Neuronal stem cell (in vitro differentiated cells): Measurements from ENCODE around the gene MYZAP.

Source experiments
- DNase-seq: peaks from one replicate; pipeline ENCODE4 v3.0.0-alpha.2; 2013; ENCODE audit warnings: low spot score
- H2AFZ ChIP-seq: one replicate; pipeline ENCODE4 v1.6.1; 2013; ENCODE audit warnings: mild to moderate bottlenecking, low read length, inconsistent platforms
- H2AK5ac ChIP-seq: 2 replicates; pipeline ENCODE4 v1.6.1; 2013; ENCODE audit warnings: low read depth, mild to moderate bottlenecking, inconsistent platforms, low read length, moderate library complexity, mixed read lengths
- H2BK120ac ChIP-seq: 2 replicates; pipeline ENCODE4 v1.6.1; 2013; ENCODE audit warnings: low read depth, mild to moderate bottlenecking, inconsistent platforms, low read length, moderate library complexity, mixed read lengths
- H2BK12ac ChIP-seq: one replicate; pipeline ENCODE4 v1.6.1; 2013; ENCODE audit warnings: low read length, inconsistent platforms
- H2BK15ac ChIP-seq: 2 replicates; pipeline ENCODE4 v1.6.1; 2013; ENCODE audit warnings: mild to moderate bottlenecking, low read length, inconsistent platforms, mixed read lengths
- H2BK5ac ChIP-seq: one replicate; pipeline ENCODE4 v1.6.1; 2013; ENCODE audit warnings: inconsistent platforms, mild to moderate bottlenecking, low read length, moderate library complexity
- H3K14ac ChIP-seq: one replicate; pipeline ENCODE4 v1.6.1; 2013; ENCODE audit warnings: low read length, inconsistent platforms
- H3K18ac ChIP-seq: 2 replicates; pipeline ENCODE4 v1.6.1; 2013; ENCODE audit warnings: low read length, inconsistent platforms
- H3K23ac ChIP-seq: 2 replicates; pipeline ENCODE4 v1.6.1; 2013; ENCODE audit warnings: low read depth, mild to moderate bottlenecking, mixed read lengths, low read length, inconsistent platforms; ENCODE audit not compliant: poor library complexity
- H3K27ac ChIP-seq: replicated peaks from 3 replicates; pipeline ENCODE4 v1.5.1; 2013; ENCODE audit warnings: low read length, inconsistent platforms
- H3K27me3 ChIP-seq, 3 experiments: 2 replicates each; pipeline ENCODE4 v1.6.1; 2013; ENCODE audit warnings: low read length in 3 of 3, mild to moderate bottlenecking in 2 of 3, inconsistent platforms in 1 of 3, low read depth in 1 of 3, mixed read lengths in 1 of 3, moderate library complexity in 1 of 3; ENCODE audit not compliant: control insufficient read depth in 3 of 3, insufficient read depth in 3 of 3
- H3K36me3 ChIP-seq, 2 donors: replicated peaks in 1 of 2; 2 replicates each; pipeline ENCODE4 v1.6.1; 2013; ENCODE audit warnings: low read length in 2 of 2; ENCODE audit not compliant: control insufficient read depth in 2 of 2, insufficient read depth in 2 of 2
- H3K4ac ChIP-seq: 2 replicates; pipeline ENCODE4 v1.6.1; 2013; ENCODE audit warnings: inconsistent platforms, mild to moderate bottlenecking, low read length, moderate library complexity
- H3K4me1 ChIP-seq, 2 donors: 1 replicate in 1 of 2; 2 replicates in 1 of 2; pipeline ENCODE4 v1.6.1; 2013; ENCODE audit warnings: low read length in 2 of 2, low read depth in 1 of 2; ENCODE audit not compliant: control insufficient read depth in 2 of 2, insufficient read depth in 1 of 2
- H3K4me2 ChIP-seq: one replicate; pipeline ENCODE4 v1.6.1; 2013; ENCODE audit warnings: mild to moderate bottlenecking, low read length, inconsistent platforms; ENCODE audit not compliant: insufficient read depth, poor library complexity, severe bottlenecking
- H3K4me3 ChIP-seq, 2 donors: 2 replicates each; pipeline ENCODE4 v1.5.1; 2013; ENCODE audit warnings: low read length in 2 of 2, mild to moderate bottlenecking in 2 of 2, inconsistent platforms in 1 of 2, moderate library complexity in 1 of 2
- H3K79me1 ChIP-seq: one replicate; pipeline ENCODE4 v1.6.1; 2013; ENCODE audit warnings: low read depth, mild to moderate bottlenecking, inconsistent platforms, low read length, moderate library complexity
- H3K9ac ChIP-seq: one replicate; pipeline ENCODE4 v1.6.1; 2013; ENCODE audit warnings: mild to moderate bottlenecking, low read depth, low read length, inconsistent platforms; ENCODE audit not compliant: poor library complexity
- H3K9me3 ChIP-seq, 2 donors: replicated peaks in 1 of 2; 2 replicates each; pipeline versions ENCODE3 to v1.6.1; 2013; ENCODE audit warnings: low read length in 2 of 2, mild to moderate bottlenecking in 2 of 2, inconsistent platforms in 1 of 2, low read depth in 1 of 2, mixed read lengths in 1 of 2, moderate library complexity in 1 of 2; ENCODE audit not compliant: control insufficient read depth in 2 of 2, insufficient read depth in 1 of 2
- H4K8ac ChIP-seq: one replicate; pipeline ENCODE4 v1.6.1; 2013; ENCODE audit warnings: low read depth, mild to moderate bottlenecking, inconsistent platforms, low read length, moderate library complexity
- H4K91ac ChIP-seq: one replicate; pipeline ENCODE4 v1.6.1; 2013; ENCODE audit warnings: low read length, low read depth, mild to moderate bottlenecking, inconsistent platforms; ENCODE audit not compliant: poor library complexity
- WGBS, 2 donors: extraction: QIAGEN DNeasy Blood & Tissue Kit; methylation state at CpG; one replicate each; pipeline ENCODE4 v1.1.7; 2013; ENCODE audit warnings: missing lambda C conversion rate in 2 of 2, mixed read lengths in 1 of 2; ENCODE audit not compliant: insufficient read length in 2 of 2, insufficient replicate concordance in 1 of 2; ENCODE audit errors: extremely low coverage in 2 of 2; 5-methylcytosine and 5-hydroxymethylcytosine counted together

Gene MYZAP

GRCh38 chr15:57657619-57658018, 65.9 kb downstream of the MYZAP start:
- H3K9ac ChIP-seq = no peak overlapping the region
- H4K8ac ChIP-seq = no peak overlapping the region
- H3K27ac ChIP-seq = no peak overlapping the region
- H4K91ac ChIP-seq = no peak overlapping the region
- no peak overlapping the region for H2BK5ac ChIP-seq
- H2BK15ac ChIP-seq = no peak overlapping the region
- H3K27me3 ChIP-seq = peaks cover 0 to 41% (median 0%) of the 10 kb centered on the region in 3 experiments
- no peak for DNase-seq
- no peak overlapping the region for H2AK5ac ChIP-seq
- no peak overlapping the region for H3K14ac ChIP-seq
- no peak overlapping the region for H3K4me2 ChIP-seq
- H3K4me3 ChIP-seq = no peak overlapping the region
- H3K36me3 ChIP-seq = no peaks in the 10 kb centered on the region
- H3K4ac ChIP-seq = no peak overlapping the region
- no peak overlapping the region for H2AFZ ChIP-seq
- H3K4me1 ChIP-seq = peaks cover 0 to 2% of the 10 kb centered on the region in 2 donors
- H2BK120ac ChIP-seq = no peak overlapping the region
- H3K23ac ChIP-seq = no peak overlapping the region
- H3K79me1 ChIP-seq = no peaks in the 10 kb centered on the region
- H3K18ac ChIP-seq = no peak overlapping the region
- no peak overlapping the region for H2BK12ac ChIP-seq
- WGBS, 2 donors = no CpG with 5 or more reads among the region's 1 CpG
- no peaks in the 10 kb centered on the region for H3K9me3 ChIP-seq

GRCh38 chr15:57662091-57662744, 70.5 kb downstream of the MYZAP start:
- Histone ChIP-seq H3K79me1 (no peaks in the 10 kb centered on the region), H2BK5ac (no peak overlapping the region), H3K27ac (no peak overlapping the region), H3K9ac (no peak overlapping the region), H3K4me3 (no peak overlapping the region), H3K4me2 (no peak overlapping the region), H3K18ac (no peak overlapping the region), H3K4me1 (no peaks in the 10 kb centered on the region), H3K23ac (no peak overlapping the region), H4K91ac (no peak overlapping the region), H3K9me3 (no peaks in the 10 kb centered on the region), H3K14ac (no peak overlapping the region), H2BK12ac (no peak overlapping the region), H2AFZ (no peak overlapping the region), H2BK15ac (no peak overlapping the region), H3K36me3 (no peaks in the 10 kb centered on the region), H3K4ac (no peak overlapping the region), H4K8ac (no peak overlapping the region), H2BK120ac (no peak overlapping the region), H3K27me3 (peaks cover 0 to 54% (median 0%) of the 10 kb centered on the region in 3 experiments), H2AK5ac (no peak overlapping the region)
- WGBS, 2 donors = no CpG with 5 or more reads among the region's 3 CpGs
- no peak for DNase-seq

GRCh38 chr15:57662802-57663201, 71.1 kb downstream of the MYZAP start:
- no peak overlapping the region for H3K14ac ChIP-seq
- H3K4ac ChIP-seq = no peak overlapping the region
- H2AK5ac ChIP-seq = no peak overlapping the region
- no peak overlapping the region for H3K4me2 ChIP-seq
- H3K9me3 ChIP-seq = no peaks in the 10 kb centered on the region
- no peak overlapping the region for H3K23ac ChIP-seq
- H4K8ac ChIP-seq = no peak overlapping the region
- no peak overlapping the region for H2BK120ac ChIP-seq
- no peak overlapping the region for H2AFZ ChIP-seq
- no peak overlapping the region for H3K4me3 ChIP-seq
- H3K79me1 ChIP-seq = no peaks in the 10 kb centered on the region
- H3K36me3 ChIP-seq = no peaks in the 10 kb centered on the region
- no peaks in the 10 kb centered on the region for H3K4me1 ChIP-seq
- H3K18ac ChIP-seq = no peak overlapping the region
- WGBS, 2 donors = no CpG with 5 or more reads among the region's 1 CpG
- H2BK12ac ChIP-seq = no peak overlapping the region
- no peak overlapping the region for H3K27ac ChIP-seq
- H2BK5ac ChIP-seq = no peak overlapping the region
- DNase-seq = no peak
- peaks cover 0 to 56% (median 0%) of the 10 kb centered on the region in 3 experiments for H3K27me3 ChIP-seq
- H3K9ac ChIP-seq = no peak overlapping the region
- no peak overlapping the region for H2BK15ac ChIP-seq
- no peak overlapping the region for H4K91ac ChIP-seq

GRCh38 chr15:57663262-57663661, 71.6 kb downstream of the MYZAP start:
- Histone ChIP-seq H2AK5ac (no peak overlapping the region), H3K79me1 (no peaks in the 10 kb centered on the region), H3K9ac (no peak overlapping the region), H3K18ac (no peak overlapping the region), H3K9me3 (no peaks in the 10 kb centered on the region), H2AFZ (no peak overlapping the region), H4K91ac (no peak overlapping the region), H3K4me3 (no peak overlapping the region), H3K4me2 (no peak overlapping the region), H2BK12ac (no peak overlapping the region), H2BK15ac (no peak overlapping the region), H3K27me3 (peaks cover 0 to 56% (median 0%) of the 10 kb centered on the region in 3 experiments), H3K4ac (no peak overlapping the region), H2BK120ac (no peak overlapping the region), H3K4me1 (no peaks in the 10 kb centered on the region), H3K23ac (no peak overlapping the region), H3K27ac (no peak overlapping the region), H4K8ac (no peak overlapping the region), H3K14ac (no peak overlapping the region), H3K36me3 (no peaks in the 10 kb centered on the region), H2BK5ac (no peak overlapping the region)
- DNase-seq = no peak
- no CpG with 5 or more reads among the region's 2 CpGs for WGBS, 2 donors
